H9 (cell line): ENCODE measurements around the gene CCNC. TPM values are rescaled to one million over a fixed set of nuclear protein-coding genes. Genes with fewer than 3 reads are reported as not detected.

Experiments used
- DNase-seq: peaks from one replicate; pipeline ENCODE4 v3.0.0-alpha.2; 2017
- H2AFZ ChIP-seq: one replicate; pipeline ENCODE4 v1.6.1; 2013; ENCODE audit warnings: mild to moderate bottlenecking, low read length, control low read depth, moderate library complexity
- H2AK5ac ChIP-seq: 2 replicates; pipeline ENCODE4 v1.6.1; 2013; ENCODE audit warnings: low read length, control low read depth, mixed read lengths; ENCODE audit not compliant: insufficient read length
- H2BK120ac ChIP-seq: one replicate; pipeline ENCODE4 v1.6.1; 2013; ENCODE audit warnings: low read depth, mild to moderate bottlenecking, low read length, control low read depth, inconsistent platforms; ENCODE audit not compliant: poor library complexity, severe bottlenecking
- H2BK12ac ChIP-seq: 2 replicates; pipeline ENCODE4 v1.6.1; 2013; ENCODE audit warnings: low read length, control low read depth, mixed read lengths, low read depth; ENCODE audit not compliant: insufficient read length
- H2BK15ac ChIP-seq: 2 replicates; pipeline ENCODE4 v1.6.1; 2013; ENCODE audit warnings: low read depth, low read length, control low read depth
- H2BK20ac ChIP-seq: one replicate; pipeline ENCODE4 v1.6.1; 2013; ENCODE audit warnings: low read depth, mild to moderate bottlenecking, low read length, control low read depth, inconsistent platforms; ENCODE audit not compliant: poor library complexity, severe bottlenecking
- H2BK5ac ChIP-seq: 2 replicates; pipeline ENCODE4 v1.6.1; 2013; ENCODE audit warnings: low read length, control low read depth, mixed read lengths; ENCODE audit not compliant: insufficient read length
- H3K14ac ChIP-seq: 2 replicates; pipeline ENCODE4 v1.6.1; 2013; ENCODE audit warnings: low read length, control low read depth; ENCODE audit not compliant: insufficient read depth
- H3K18ac ChIP-seq: 2 replicates; pipeline ENCODE4 v1.6.1; 2013; ENCODE audit warnings: low read depth, mild to moderate bottlenecking, mixed read lengths, low read length, control low read depth; ENCODE audit not compliant: insufficient read length
- H3K23ac ChIP-seq: 2 replicates; pipeline ENCODE4 v1.6.1; 2013; ENCODE audit warnings: low read length, control low read depth, mixed read lengths, low read depth; ENCODE audit not compliant: insufficient read length
- H3K23me2 ChIP-seq: 2 replicates; pipeline ENCODE4 v1.6.1; 2013; ENCODE audit warnings: low read depth, mild to moderate bottlenecking, mixed read lengths, low read length, control low read depth; ENCODE audit not compliant: insufficient read length, poor library complexity, severe bottlenecking
- H3K27ac ChIP-seq: 2 replicates; pipeline ENCODE4 v1.5.1; 2013; ENCODE audit warnings: low read length, control low read depth, mixed read lengths, low read depth; ENCODE audit not compliant: insufficient read length
- H3K27me3 ChIP-seq: 2 replicates; pipeline ENCODE4 v1.6.1; 2013; ENCODE audit warnings: low read length, control low read depth, inconsistent platforms; ENCODE audit not compliant: insufficient read depth
- H3K4ac ChIP-seq: 2 replicates; pipeline ENCODE4 v1.6.1; 2013; ENCODE audit warnings: low read depth, mild to moderate bottlenecking, control low read depth, inconsistent platforms, low read length, moderate library complexity
- H3K4me1 ChIP-seq: 2 replicates; pipeline ENCODE4 v1.6.1; 2013; ENCODE audit warnings: low read length, control low read depth, inconsistent platforms; ENCODE audit not compliant: insufficient read depth
- H3K4me2 ChIP-seq: 2 replicates; pipeline ENCODE4 v1.6.1; 2013; ENCODE audit warnings: low read length, control low read depth, mixed read lengths; ENCODE audit not compliant: insufficient read length, insufficient read depth
- H3K56ac ChIP-seq: 2 replicates; pipeline ENCODE4 v1.6.1; 2013; ENCODE audit warnings: low read depth, mild to moderate bottlenecking, mixed read lengths, low read length, control low read depth; ENCODE audit not compliant: insufficient read length
- H3K79me1 ChIP-seq: 2 replicates; pipeline ENCODE4 v1.6.1; 2013; ENCODE audit warnings: low read depth, mild to moderate bottlenecking, moderate library complexity, low read length, control low read depth, inconsistent platforms; ENCODE audit not compliant: insufficient read depth, poor library complexity, severe bottlenecking
- H3K79me2 ChIP-seq: 2 replicates; pipeline ENCODE4 v1.6.1; 2013; ENCODE audit warnings: low read length, control low read depth, inconsistent platforms; ENCODE audit not compliant: insufficient read depth
- H3K9ac ChIP-seq: 2 replicates; pipeline ENCODE4 v1.6.1; 2013; ENCODE audit warnings: low read length, control low read depth, mixed read lengths; ENCODE audit not compliant: insufficient read length; ENCODE audit errors: extremely low read depth
- H3K9me3 ChIP-seq: one replicate; pipeline ENCODE4 v1.6.1; 2013; ENCODE audit warnings: low read depth, low read length, inconsistent platforms; ENCODE audit not compliant: control insufficient read depth
- H3T11ph ChIP-seq: one replicate; pipeline ENCODE4 v1.6.1; 2013; ENCODE audit warnings: mild to moderate bottlenecking, low read length, control low read depth, inconsistent platforms
- H4K20me1 ChIP-seq: one replicate; pipeline ENCODE4 v1.6.1; 2013; ENCODE audit not compliant: control insufficient read depth, insufficient read length, insufficient read depth
- H4K5ac ChIP-seq: 2 replicates; pipeline ENCODE4 v1.6.1; 2013; ENCODE audit warnings: low read depth, mild to moderate bottlenecking, mixed read lengths, low read length, control low read depth; ENCODE audit not compliant: insufficient read length
- H4K8ac ChIP-seq: replicated peaks from 2 replicates; pipeline ENCODE4 v1.6.1; 2013; ENCODE audit warnings: low read length, control low read depth, mixed read lengths, low read depth; ENCODE audit not compliant: insufficient read length
- H4K91ac ChIP-seq: 2 replicates; pipeline ENCODE4 v1.6.1; 2013; ENCODE audit warnings: low read depth, mild to moderate bottlenecking, moderate library complexity, mixed read lengths, low read length, control low read depth; ENCODE audit not compliant: insufficient read length
- H3K27ac Mint-ChIP-seq, 3 experiments: 2 replicates in 2 of 3; 3 replicates in 1 of 3; pipeline ENCODE4 v1.8.0; 2020 to 2021; ENCODE audit warnings: mixed read lengths in 3 of 3, mild to moderate bottlenecking in 1 of 3, moderate library complexity in 1 of 3
- H3K27me3 Mint-ChIP-seq: 2 replicates; pipeline ENCODE4 v1.8.0; 2021; ENCODE audit warnings: low read depth, mild to moderate bottlenecking, moderate library complexity, mixed read lengths
- H3K36me3 Mint-ChIP-seq, 3 experiments: 2 replicates in 2 of 3; 3 replicates in 1 of 3; pipeline ENCODE4 v1.8.0; 2020 to 2021; ENCODE audit warnings: low read depth in 3 of 3, mixed read lengths in 3 of 3; ENCODE audit not compliant: insufficient read depth in 1 of 3
- H3K4me1 Mint-ChIP-seq, 2 experiments: 2 replicates each; pipeline ENCODE4 v1.8.0; 2020; ENCODE audit warnings: mixed read lengths in 2 of 2
- H3K4me3 Mint-ChIP-seq, 2 experiments: 2 replicates in 1 of 2; 3 replicates in 1 of 2; pipeline ENCODE4 v1.8.0; 2020 to 2021; ENCODE audit warnings: mild to moderate bottlenecking in 2 of 2, mixed read lengths in 2 of 2, moderate library complexity in 1 of 2
- H3K9me3 Mint-ChIP-seq, 2 experiments: 2 replicates in 1 of 2; 3 replicates in 1 of 2; pipeline ENCODE4 v1.8.0; 2020; ENCODE audit warnings: mild to moderate bottlenecking in 2 of 2, mixed read lengths in 2 of 2, moderate library complexity in 1 of 2
- WGBS: extraction: QIAGEN DNeasy Blood & Tissue Kit; methylation state at CpG from one replicate; pipeline ENCODE4 v1.1.7; 2013; ENCODE audit warnings: missing lambda C conversion rate, low lambda C conversion rate, mixed read lengths; ENCODE audit not compliant: insufficient read length; ENCODE audit errors: extremely low coverage; 5-methylcytosine and 5-hydroxymethylcytosine counted together
- total RNA-seq: library from RNA; stranded (reverse); gene quantifications from 2 replicates; pipeline ENCODE4 v1.2.1, GENCODE V29; 2021
- TF ChIP-seq, protein P1 (sequence below): fragments of 200-600 bp; sonication (generic); conservative IDR thresholded peaks from 3 replicates; pipeline ENCODE4 v1.8.0; 2021; ENCODE audit warnings: antibody characterized with exemption, mild to moderate bottlenecking

The CCNC gene
- total RNA-seq, 1 experiment from 2014 or later, result 112 TPM

DNA sequence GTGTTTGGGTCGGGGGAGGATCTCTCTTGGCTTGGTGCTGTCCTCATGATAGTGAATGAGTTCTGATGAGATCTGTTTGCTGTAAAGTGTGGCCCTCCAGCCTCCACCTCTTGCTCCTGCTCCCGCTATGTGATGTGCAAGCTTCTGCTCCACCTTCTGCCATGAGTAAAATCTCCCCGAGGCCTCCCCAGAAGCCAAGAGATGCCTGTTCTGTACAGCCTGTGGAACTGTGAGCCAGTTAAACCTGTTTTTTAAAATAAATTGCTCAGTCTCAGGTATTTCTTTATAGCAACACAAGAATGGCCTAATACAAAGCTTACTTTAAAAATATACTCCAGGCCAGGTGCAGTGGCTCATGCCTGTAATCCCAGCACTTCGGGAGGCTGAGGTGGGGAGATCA lies 11.3 kb upstream of the CCNC start:
- Histone ChIP-seq H4K20me1 (no peaks in the 10 kb centered on the region), H2BK120ac (no peak overlapping the region), H3K4me1 (no peaks in the 10 kb centered on the region), H2BK15ac (no peak overlapping the region), H2AFZ (no peak overlapping the region), H3K56ac (no peak overlapping the region), H3K79me2 (no peaks in the 10 kb centered on the region), H3K9me3 (no peaks in the 10 kb centered on the region), H3K79me1 (no peaks in the 10 kb centered on the region), H2AK5ac (no peak overlapping the region), H3K9ac (no peak overlapping the region), H3T11ph (no peak overlapping the region), H3K18ac (no peak overlapping the region), H3K14ac (no peak overlapping the region), H3K4me2 (no peak overlapping the region), H3K27ac (no peak overlapping the region), H3K23ac (no peak overlapping the region), H3K27me3 (peaks cover under 1% of the 10 kb centered on the region), H2BK5ac (no peak overlapping the region), H3K23me2 (no peaks in the 10 kb centered on the region), H4K91ac (no peak overlapping the region), H4K8ac (no peak overlapping the region), H3K4ac (no peak overlapping the region), H2BK12ac (no peak overlapping the region), H2BK20ac (no peak overlapping the region), H4K5ac (no peak overlapping the region)
- H3K27ac Mint-ChIP-seq, result no peak overlapping the region
- no CpG with 5 or more reads among the region's 4 CpGs for WGBS
- DNase-seq, result no peak
- H3K36me3 Mint-ChIP-seq, result no peaks in the 10 kb centered on the region
- H3K4me3 Mint-ChIP-seq, result no peak overlapping the region
- no peaks in the 10 kb centered on the region for H3K4me1 Mint-ChIP-seq
- TF ChIP-seq, protein P1, sequence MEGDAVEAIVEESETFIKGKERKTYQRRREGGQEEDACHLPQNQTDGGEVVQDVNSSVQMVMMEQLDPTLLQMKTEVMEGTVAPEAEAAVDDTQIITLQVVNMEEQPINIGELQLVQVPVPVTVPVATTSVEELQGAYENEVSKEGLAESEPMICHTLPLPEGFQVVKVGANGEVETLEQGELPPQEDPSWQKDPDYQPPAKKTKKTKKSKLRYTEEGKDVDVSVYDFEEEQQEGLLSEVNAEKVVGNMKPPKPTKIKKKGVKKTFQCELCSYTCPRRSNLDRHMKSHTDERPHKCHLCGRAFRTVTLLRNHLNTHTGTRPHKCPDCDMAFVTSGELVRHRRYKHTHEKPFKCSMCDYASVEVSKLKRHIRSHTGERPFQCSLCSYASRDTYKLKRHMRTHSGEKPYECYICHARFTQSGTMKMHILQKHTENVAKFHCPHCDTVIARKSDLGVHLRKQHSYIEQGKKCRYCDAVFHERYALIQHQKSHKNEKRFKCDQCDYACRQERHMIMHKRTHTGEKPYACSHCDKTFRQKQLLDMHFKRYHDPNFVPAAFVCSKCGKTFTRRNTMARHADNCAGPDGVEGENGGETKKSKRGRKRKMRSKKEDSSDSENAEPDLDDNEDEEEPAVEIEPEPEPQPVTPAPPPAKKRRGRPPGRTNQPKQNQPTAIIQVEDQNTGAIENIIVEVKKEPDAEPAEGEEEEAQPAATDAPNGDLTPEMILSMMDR, result no peak
- no peaks in the 10 kb centered on the region for H3K9me3 Mint-ChIP-seq
- H3K27me3 Mint-ChIP-seq, result peaks cover 92% of the 10 kb centered on the region
